Stimulated activated CD8-positive, alpha-beta memory T cell treated with anti-CD3 and anti-CD28 coated beads, Interleukin-15, amount 100 ng/mL, for 24 hours (primary cell): ENCODE data around the gene ANHX.

Experiments
- DNase-seq: peaks from one replicate; pipeline ENCODE4 v3.0.0-alpha.2; 2020; ENCODE audit warnings: low read depth

The ANHX gene

DNA sequence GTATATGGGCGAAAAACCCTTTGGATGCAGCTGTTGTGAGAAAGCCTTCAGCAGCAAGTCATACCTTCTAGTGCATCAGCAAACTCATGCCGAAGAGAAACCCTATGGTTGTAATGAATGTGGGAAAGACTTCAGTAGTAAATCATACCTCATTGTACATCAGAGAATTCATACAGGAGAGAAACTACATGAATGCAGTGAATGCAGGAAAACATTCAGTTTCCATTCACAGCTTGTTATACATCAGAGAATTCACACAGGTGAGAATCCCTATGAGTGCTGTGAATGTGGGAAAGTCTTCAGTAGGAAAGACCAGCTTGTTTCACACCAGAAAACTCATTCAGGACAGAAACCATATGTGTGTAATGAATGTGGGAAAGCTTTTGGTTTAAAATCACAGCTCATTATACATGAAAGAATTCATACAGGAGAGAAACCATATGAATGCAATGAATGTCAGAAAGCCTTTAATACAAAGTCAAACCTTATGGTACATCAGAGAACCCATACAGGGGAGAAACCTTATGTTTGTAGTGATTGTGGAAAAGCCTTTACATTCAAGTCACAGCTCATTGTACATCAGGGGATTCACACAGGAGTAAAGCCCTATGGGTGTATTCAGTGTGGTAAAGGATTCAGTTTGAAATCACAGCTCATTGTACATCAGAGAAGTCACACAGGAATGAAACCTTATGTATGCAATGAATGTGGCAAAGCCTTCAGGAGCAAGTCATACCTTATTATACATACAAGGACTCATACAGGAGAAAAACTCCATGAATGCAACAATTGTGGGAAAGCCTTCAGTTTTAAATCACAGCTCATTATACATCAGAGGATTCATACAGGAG lies 33.0 kb downstream of the ANHX start:
- DNase-seq = no peak

DNA sequence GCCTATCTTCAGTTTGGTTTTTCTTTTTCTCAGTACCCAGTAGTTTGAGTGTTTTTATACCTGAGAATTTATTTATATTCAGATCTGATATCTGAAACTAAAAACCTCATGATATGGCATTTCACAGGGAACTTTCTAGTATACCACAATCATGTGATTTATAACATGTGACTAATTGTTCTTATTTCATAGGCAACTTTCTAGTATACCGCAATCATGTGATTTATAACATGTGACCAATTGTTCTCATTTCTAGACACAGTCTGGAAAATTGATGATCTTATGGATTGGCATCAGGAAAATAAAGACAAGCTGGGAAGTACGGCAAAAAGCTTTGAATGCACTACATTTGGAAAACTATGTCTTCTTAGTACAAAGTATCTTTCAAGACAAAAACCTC lies 33.8 kb downstream of the ANHX start:
- no peak for DNase-seq

DNA sequence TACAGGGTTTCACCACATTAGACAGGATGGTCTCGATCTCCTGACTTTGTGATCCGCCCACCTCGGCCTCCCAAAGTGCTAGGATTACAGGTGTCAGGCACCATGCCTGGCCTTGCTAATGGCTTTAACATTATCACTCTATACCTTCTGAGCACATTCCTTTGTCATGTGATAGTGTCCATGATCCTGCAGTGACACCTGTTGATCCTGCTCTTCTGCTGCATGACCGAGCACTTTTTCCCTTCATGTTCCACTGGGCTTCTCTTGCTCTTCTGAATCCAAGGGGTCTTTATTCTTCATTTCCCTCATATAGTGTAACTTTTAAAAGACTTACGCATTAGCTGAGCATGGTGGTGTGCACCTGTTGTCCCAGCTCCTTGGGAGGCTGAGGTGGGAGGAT lies 42.8 kb downstream of the ANHX start:
- DNase-seq = no peak

DNA sequence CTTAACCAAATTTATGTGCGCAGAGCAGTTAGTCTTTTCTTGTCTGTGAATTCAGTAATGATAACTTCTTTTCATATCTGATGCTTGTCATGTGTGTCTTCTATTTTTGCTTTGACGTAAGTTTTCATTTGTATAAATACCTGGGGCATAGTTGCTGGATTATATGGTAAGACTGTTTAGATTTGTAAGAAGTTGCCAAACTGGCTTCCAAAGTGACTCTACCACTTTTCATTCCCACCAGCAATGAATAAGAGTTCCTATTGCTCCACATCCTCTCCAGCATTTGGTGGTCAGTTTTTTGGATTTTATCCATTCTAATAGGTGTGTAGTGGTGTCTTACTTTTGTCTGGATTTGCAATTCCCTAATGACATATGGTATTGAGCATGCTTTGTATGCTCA lies 45.5 kb downstream of the ANHX start:
- DNase-seq = no peak

- peak; percentile 89 for DNase-seq
Measured at GRCh38 chr12:133181238-133181959, 54.3 kb downstream of the ANHX start, which contains the start of gene ZNF268. Gene ZNF268 (plus strand): TSS chr12:133181495. CDS start chr12:133181998, 503 bp downstream.

- DNase-seq = no peak
Measured at GRCh38 chr12:133180669-133181068, 55.0 kb downstream of the ANHX start.

GRCh38 chr12:133174901-133175300 lies 60.8 kb downstream of the ANHX start:
- no peak for DNase-seq

GRCh38 chr12:133172491-133172890 lies 63.2 kb downstream of the ANHX start:
- no peak for DNase-seq
